Stimulated activated CD8-positive, alpha-beta memory T cell treated with anti-CD3 and anti-CD28 coated beads, Interleukin-7, amount 100 ng/mL, for 24 hours (primary cell): ENCODE results near the gene MYH10.

Source experiments
- DNase-seq: peaks from one replicate; pipeline ENCODE4 v3.0.0-alpha.2; 2020; ENCODE audit warnings: low read depth

The MYH10 gene

GRCh38 chr17:8609910-8610309 is 20.6 kb downstream of the MYH10 start:
- DNase-seq, result no peak

GRCh38 chr17:8608001-8608400 is 22.5 kb downstream of the MYH10 start:
- no peak for DNase-seq

GRCh38 chr17:8606401-8606800 is 24.1 kb downstream of the MYH10 start:
- no peak for DNase-seq

- no peak for DNase-seq
These were observed 27.8 kb downstream of the MYH10 start for GRCh38 chr17:8602679-8603078.

- no peak for DNase-seq
These were observed 31.0 kb downstream of the MYH10 start for GRCh38 chr17:8599351-8600011.

GRCh38 chr17:8598913-8599312 is 31.6 kb downstream of the MYH10 start:
- no peak for DNase-seq

GRCh38 chr17:8593830-8594229 is 36.7 kb downstream of the MYH10 start:
- DNase-seq, result no peak

GRCh38 chr17:8593276-8593675 is 37.2 kb downstream of the MYH10 start:
- no peak for DNase-seq

GRCh38 chr17:8588877-8589554 is 41.5 kb downstream of the MYH10 start:
- DNase-seq, result no peak

GRCh38 chr17:8586766-8587165 is 43.8 kb downstream of the MYH10 start:
- DNase-seq, result no peak

GRCh38 chr17:8585911-8586310 is 44.6 kb downstream of the MYH10 start:
- DNase-seq, result no peak

GRCh38 chr17:8583954-8584353 is 46.6 kb downstream of the MYH10 start:
- DNase-seq, result no peak

- DNase-seq, result no peak
These were observed 49.4 kb downstream of the MYH10 start for GRCh38 chr17:8580952-8581658.

- no peak for DNase-seq
These were observed 52.7 kb downstream of the MYH10 start for GRCh38 chr17:8577868-8578267.

GRCh38 chr17:8576559-8577294 is 53.8 kb downstream of the MYH10 start:
- DNase-seq, result no peak

- no peak for DNase-seq
These were observed 55.8 kb downstream of the MYH10 start for GRCh38 chr17:8574687-8575086.

- no peak for DNase-seq
These were observed 57.8 kb downstream of the MYH10 start for GRCh38 chr17:8572764-8573163.

- no peak for DNase-seq
These were observed 66.4 kb downstream of the MYH10 start for GRCh38 chr17:8563981-8564602.

- DNase-seq, result no peak
These were observed 67.3 kb downstream of the MYH10 start for GRCh38 chr17:8563024-8563776.

- no peak for DNase-seq
These were observed 72.4 kb downstream of the MYH10 start for GRCh38 chr17:8558144-8558543.

GRCh38 chr17:8557176-8557806 is 73.2 kb downstream of the MYH10 start:
- no peak for DNase-seq
